Kidney epithelial cell (primary cell): ENCODE results near the gene FGD1. TPM values are rescaled to one million over a fixed set of nuclear protein-coding genes. Genes with fewer than 3 reads are reported as not detected.
A peak's percentile ranks its signal among the peaks of the same experiment; 100 is the strongest.
"Not testable (repeated sequence)": the region's sequence is repeated elsewhere in the genome, so short reads cannot be mapped to it uniquely, and the experiment has no call there.

Source experiments
- DNase-seq: peaks from one replicate; pipeline ENCODE4 v3.0.0-alpha.2; 2010; ENCODE audit warnings: low read depth
- H3K27me3 ChIP-seq: 2 replicates; pipeline ENCODE4 v1.6.0; 2011; ENCODE audit warnings: low read length; ENCODE audit not compliant: control insufficient read depth, insufficient read depth
- H3K36me3 ChIP-seq: 2 replicates; pipeline ENCODE4 v1.5.1; 2011; ENCODE audit warnings: low read length; ENCODE audit not compliant: control insufficient read depth, insufficient read depth
- H3K4me3 ChIP-seq: 2 replicates; pipeline ENCODE4 v1.5.1; 2011; ENCODE audit warnings: low read depth, mild to moderate bottlenecking, control low read depth, low read length
- total RNA-seq: library from RNA; depleted of rRNA; stranded (reverse); fragments of >200 nt; gene quantifications from 2 replicates; pipeline ENCODE4 v1.2.3, GENCODE V29; 2015
- TF ChIP-seq, protein P1 (sequence below): IDR thresholded peaks from 2 replicates; pipeline ENCODE4 v1.5.1; 2011; ENCODE audit warnings: mild to moderate bottlenecking, moderate library complexity, low read length, control low read depth, inconsistent platforms; ENCODE audit not compliant: insufficient read depth, poor library complexity, severe bottlenecking

FGD1 gene
- 11.8 and 13.0 TPM in 2 replicates for total RNA-seq

DNA sequence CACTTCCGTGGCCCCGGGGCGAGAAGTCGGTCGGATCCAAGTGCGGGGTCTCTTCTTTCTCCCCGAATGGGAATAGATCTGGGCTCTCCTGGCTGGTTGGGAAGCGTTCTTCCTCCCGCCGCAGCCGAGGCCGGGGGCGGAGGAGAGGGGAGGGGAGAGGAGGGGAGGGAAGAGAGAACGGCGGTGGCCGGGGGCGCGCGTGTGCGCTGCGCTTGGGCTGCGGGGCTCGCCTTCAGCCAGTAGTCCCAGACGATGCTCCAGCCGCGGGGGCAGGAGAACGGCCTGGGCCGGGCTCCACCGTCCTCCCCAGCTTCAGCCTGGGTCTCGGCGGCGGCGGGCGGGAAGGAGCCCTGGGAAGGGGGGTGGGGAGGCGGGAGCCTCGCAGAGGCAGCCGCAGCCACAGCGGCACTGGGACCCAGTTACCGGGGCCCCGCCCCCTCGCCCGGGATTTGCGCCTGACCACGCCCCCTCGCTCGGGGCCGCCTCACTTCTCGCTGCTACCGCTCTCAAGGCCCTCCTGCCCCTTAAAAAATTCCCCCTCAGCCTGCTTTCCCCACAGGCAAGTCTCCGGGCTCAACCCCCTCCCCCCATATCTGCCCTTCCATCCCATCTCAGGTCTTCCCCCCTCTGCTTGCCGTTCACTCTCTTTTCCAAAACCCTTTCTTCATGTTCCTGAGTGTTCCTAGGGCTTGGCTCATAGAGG lies at the start of gene FGD1:
FGD1 (minus strand) TSS at position 421 of the 703 bp plus-strand sequence. CDS start 802 bp downstream, outside the sequence.
- Histone ChIP-seq H3K4me3 (peak within 1 kb of the TSS; percentile 56), H3K36me3 (no peaks in the 10 kb centered on the region), H3K27me3 (no peaks in the 10 kb centered on the region)
- TF ChIP-seq, protein P1, sequence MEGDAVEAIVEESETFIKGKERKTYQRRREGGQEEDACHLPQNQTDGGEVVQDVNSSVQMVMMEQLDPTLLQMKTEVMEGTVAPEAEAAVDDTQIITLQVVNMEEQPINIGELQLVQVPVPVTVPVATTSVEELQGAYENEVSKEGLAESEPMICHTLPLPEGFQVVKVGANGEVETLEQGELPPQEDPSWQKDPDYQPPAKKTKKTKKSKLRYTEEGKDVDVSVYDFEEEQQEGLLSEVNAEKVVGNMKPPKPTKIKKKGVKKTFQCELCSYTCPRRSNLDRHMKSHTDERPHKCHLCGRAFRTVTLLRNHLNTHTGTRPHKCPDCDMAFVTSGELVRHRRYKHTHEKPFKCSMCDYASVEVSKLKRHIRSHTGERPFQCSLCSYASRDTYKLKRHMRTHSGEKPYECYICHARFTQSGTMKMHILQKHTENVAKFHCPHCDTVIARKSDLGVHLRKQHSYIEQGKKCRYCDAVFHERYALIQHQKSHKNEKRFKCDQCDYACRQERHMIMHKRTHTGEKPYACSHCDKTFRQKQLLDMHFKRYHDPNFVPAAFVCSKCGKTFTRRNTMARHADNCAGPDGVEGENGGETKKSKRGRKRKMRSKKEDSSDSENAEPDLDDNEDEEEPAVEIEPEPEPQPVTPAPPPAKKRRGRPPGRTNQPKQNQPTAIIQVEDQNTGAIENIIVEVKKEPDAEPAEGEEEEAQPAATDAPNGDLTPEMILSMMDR: no peak
- DNase-seq: no peak

DNA sequence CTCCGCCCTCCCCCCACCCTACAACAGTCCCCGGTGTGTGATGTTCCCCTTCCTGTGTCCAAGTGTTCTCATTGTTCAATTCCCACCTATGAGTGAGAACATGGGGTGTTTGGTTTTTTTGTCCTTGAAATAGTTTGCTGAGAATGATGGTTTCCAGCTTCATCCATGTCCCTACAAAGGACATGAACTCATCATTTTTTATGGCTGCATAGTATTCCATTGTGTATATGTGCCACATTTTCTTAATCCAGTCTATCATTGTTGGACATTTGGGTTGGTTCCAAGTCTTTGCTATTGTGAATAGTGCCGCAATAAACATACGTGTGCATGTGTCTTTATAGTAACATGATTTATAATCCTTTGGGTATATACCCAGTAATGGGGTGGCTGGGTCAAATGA lies 46.2 kb upstream of the FGD1 start:
- not testable (repeated sequence) for DNase-seq, H3K36me3 ChIP-seq, H3K27me3 ChIP-seq, H3K4me3 ChIP-seq

DNA sequence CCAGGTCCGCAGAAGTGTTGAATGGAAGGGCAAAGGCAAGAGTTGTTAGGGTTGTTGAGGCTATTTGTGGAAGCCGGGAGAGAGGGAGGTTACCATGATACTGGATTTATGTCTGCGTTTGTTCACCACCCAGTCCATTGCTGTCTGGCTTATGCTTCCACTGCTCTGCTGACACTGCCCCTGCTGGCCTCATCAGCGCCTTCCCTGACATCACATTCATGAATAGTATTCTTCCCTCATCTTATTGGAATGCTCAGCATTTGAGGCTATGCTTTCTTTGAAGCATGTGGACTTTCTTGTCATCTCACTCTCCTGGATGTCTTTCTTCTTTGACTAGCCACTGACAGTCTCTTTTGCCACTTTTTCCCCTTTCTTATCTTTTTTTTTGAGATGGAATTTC lies 44.3 kb upstream of the FGD1 start:
- Histone ChIP-seq H3K27me3 (no peaks in the 10 kb centered on the region), H3K4me3 (no peak overlapping the region), H3K36me3 (no peaks in the 10 kb centered on the region)
- no peak for DNase-seq
- TF ChIP-seq, protein P1: no peak

DNA sequence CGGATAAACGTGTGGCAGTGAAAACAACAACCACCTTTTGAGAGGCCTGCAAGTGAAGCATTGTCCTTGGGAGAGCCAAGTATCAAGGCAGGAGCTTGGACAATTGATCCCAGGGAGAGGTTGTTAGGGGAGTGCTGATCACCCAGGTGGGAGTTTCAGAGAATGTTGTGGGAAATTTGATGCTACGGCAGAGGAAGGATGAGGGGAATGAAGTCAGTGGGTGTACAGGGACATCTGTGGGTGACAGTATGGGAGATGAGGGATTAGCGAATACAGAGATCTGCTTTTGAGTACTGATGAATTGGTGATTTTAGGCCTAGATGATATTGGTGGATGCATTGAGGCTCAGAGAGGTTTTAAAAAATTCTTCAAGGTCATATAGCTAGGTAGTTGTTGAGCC lies 38.2 kb upstream of the FGD1 start:
- Histone ChIP-seq H3K36me3 (no peaks in the 10 kb centered on the region), H3K27me3 (no peaks in the 10 kb centered on the region), H3K4me3 (no peak overlapping the region)
- DNase-seq: no peak
- TF ChIP-seq, protein P1: no peak

DNA sequence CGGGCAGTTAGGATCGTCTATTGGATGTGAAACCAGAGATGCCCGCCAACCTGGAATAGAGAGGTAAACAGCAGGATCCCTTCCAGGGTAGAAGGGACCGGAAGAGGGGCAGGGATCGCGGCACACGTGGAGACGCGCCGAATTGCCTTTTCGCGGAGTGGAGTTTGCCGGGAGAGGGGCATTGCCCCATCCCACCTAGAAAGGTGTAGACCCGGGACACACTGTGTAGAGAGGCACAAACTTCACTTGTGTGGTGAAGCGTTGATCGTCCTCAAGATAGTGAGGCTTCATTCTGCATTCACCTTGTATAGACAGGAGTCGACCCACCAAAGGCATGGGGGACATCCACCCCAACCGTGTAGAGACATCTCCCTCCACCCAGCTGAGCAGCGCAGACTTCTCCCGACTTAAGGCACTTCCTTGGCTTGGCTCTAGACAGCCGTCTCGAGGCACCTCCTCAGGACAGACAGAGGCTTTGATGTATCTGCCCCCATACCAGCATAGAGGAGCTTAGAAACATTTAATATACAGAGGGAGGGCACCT lies 34.4 kb upstream of the FGD1 start:
- TF ChIP-seq, protein P1: no peak
- H3K4me3 ChIP-seq: peak overlapping the region; percentile 59
- no peaks in the 10 kb centered on the region for H3K36me3 ChIP-seq
- no peak for DNase-seq
- H3K27me3 ChIP-seq: no peaks in the 10 kb centered on the region

DNA sequence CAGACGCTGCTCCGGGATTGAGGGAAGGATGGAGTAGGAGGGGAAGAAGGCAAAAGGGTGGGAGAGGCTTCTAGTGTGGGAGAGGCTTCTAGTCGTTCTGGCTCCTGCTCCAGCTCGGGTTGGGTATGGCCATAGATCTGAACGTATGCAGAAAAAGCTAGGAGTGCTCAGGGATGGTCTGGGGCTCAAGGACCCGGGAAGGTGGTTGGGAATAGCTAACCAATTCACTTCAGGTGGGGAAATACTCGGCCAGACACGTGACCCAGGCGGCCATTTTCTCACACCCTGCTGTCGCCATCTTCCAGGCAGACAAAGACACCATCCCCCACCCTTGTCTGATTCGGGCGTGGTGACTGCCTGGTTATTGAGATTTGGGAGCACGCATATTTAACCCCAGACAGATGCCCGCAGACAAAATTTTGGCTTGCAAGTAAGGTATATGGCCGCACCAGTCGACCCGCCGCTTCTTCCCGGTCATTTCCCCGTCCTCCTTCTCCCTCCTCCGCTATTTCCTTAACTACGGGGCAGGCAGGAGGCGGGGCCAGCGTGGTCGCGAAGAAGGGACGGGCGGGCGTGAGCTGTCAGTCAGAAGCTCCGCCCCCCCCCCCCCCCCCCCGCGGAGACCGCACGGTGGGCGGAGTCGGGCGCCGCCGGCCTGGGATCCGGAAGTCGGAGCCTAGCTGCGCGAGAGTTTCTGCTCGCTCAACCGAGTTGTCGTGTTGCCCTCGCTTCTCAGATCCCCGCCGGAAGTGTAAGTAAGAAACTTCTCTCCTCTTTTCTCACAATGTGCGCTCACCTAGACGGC lies 33.7 kb upstream of the FGD1 start, which contains the start of gene GNL3L:
GNL3L (plus strand) TSS at position 668 of the 805 bp plus-strand sequence. CDS start 2,348 bp downstream, outside the sequence.
- TF ChIP-seq, protein P1: no peak
- peak within 1 kb of the TSS; percentile 59 for H3K4me3 ChIP-seq
- H3K27me3 ChIP-seq: no peaks in the 10 kb centered on the region

More for the DNA sequence above, 33.7 kb upstream of the FGD1 start, which contains the start of gene GNL3L:
- peak; percentile 42 for DNase-seq
- no peaks in the 10 kb centered on the region for H3K36me3 ChIP-seq
